HG03469 (cell line): ENCODE results near the gene HERPUD2.

Experiments
- ATAC-seq: cut with Tn5 transposase; IDR thresholded peaks from one replicate; pipeline ENCODE4 v1.9.1; 2021; ENCODE audit warnings: mild to moderate bottlenecking, moderate library complexity, moderate number of reproducible peaks; ENCODE audit not compliant: unreplicated experiment

Gene HERPUD2

GRCh38 chr7:35694784-35695472 is at the start of gene HERPUD2:
TSS of gene HERPUD2 (minus strand) at chr7:35695135. CDS start at chr7:35694330, 805 bp downstream.
- ATAC-seq: peak; percentile 86

DNA sequence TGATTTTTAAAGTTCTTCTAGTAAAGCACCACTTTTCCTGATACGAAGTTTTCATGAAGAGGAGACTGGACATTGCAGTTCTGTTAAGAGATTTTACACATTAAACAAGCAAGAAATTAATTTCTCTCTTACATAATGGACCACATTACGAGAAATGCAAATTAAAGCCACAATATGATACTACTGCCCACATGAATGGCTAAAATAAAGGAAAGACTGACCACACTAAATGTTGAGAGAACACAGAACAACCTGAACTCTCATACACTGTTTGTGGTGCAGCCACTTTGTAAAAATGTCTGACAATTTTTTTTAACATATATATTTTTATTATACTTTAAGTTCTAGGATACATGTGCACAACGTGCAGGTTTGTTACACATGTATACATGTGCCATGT is 44.0 kb upstream of the HERPUD2 start:
- no peak for ATAC-seq

- no peak for ATAC-seq
Observed at GRCh38 chr7:35736725-35737124, 41.8 kb upstream of the HERPUD2 start.

DNA sequence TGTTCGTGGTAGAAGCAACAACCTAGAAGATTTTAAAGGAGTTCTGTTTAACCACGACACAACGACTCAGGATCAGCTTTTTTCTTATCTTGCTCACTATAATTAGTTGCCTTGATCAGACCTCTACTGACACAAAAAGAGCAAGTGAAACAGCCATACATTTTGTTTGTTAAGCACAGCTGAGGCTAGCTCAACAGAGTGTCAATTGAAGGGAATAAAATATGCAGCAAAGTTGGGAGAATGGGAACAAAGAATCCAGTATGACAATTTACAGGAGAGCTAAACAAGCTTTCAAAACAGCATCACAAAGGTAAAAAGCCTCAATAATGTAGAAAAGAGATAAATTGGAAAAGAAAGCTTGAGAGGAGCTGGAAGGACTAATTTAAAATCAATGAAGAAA is 40.5 kb upstream of the HERPUD2 start:
- no peak for ATAC-seq

GRCh38 chr7:35734001-35734483 is 39.1 kb upstream of the HERPUD2 start:
- ATAC-seq: no peak

DNA sequence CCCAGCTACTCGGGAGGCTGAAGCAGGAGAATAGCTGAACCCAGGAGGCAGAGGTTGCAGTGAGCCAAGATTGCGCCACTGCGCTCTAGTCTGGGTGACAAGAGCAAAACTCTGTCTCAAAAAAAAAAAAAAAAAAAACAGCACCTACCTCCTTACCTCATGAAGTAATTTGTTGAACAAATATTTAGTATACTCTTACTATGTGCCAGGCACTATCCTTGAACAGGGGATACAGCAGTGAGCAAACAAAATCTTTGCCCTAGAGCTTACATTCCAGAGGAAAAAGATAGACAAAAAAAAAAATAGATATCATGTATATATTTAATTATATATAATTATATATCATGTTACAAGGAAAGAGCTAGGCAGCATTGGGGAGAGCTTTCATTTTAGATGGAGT is 36.4 kb upstream of the HERPUD2 start:
- ATAC-seq: no peak

DNA sequence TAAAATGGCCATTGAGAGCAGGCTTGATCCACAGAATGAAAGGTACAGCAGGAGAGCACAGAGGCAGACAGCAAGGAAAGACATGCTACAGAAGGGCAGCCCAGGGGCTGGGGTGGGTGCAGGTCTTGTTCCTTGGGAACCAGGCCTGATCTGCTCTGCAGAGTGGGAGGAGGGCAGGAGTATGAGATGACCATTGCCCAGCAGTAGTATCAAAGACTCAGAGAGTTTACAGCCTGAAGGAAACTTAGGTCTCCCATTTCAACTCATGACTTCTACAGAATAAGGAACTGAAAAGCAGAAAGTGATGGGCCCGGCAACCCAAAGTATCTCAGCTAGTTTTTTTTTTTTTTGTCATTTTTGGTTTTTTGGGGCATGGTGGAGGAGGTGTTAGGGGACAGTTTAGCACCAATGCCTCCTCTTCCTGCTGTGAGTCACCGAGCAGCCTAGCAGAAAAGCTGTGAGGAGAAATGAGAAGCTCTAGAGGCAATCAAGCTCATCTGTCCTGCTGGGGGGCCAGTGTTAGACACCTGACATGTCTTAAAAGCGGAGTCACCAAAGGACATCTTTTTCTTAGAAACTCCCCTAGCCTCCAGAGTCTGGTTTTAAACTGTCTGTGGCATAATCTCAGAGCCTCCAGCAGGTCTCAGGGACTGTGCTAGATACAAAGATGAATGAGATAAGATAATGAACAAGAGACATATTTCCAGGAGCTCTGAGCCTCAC is 34.3 kb upstream of the HERPUD2 start:
- peak; percentile 35 for ATAC-seq

DNA sequence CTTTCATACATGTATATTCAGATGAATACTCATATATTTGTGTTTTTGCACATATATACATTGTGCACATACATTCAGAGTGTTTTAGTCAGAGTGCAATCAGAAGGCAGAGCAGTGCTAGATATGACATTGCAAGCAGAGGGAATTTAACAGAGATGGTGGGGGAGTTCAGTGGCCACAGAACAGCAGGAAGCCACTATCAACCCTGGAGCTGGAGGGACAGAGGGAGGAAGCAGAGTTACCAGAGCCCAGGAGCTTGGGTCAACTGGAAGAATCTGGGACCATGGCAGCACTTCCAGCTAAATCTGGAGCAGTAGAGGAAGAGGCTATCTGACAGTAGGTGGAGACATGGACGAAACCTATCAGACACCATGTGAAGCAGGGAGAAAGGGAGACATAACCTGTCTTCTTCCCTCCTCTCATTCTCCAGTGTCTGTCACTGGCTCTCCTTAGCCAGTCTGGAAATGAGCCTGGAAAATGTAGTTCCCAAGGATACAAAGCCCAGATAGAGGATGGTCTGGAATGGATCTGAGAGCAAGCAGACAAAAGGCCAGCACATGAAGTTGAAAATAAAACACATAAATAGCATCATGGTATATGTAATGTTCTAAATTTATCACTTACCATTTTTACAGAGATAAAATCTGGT is 33.6 kb upstream of the HERPUD2 start:
- no peak for ATAC-seq

DNA sequence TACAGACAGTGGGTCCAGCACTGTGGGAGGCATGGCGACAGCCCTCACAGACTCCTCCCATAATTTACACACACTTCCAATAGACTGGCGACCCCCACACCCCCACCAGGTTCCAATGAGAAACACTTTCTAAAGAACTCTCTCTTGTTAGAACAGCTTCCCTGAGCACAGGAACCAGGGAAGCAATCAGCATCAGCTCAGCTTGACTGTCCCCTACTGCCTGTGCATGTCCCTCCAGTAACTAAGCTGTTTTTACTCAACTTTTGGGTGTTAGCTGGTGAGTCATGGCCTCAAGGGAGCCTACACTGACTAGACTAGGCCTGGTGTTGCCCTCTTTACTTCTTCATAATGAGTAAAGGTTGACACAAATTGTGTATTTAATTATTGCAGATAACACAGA is 32.6 kb upstream of the HERPUD2 start:
- peak; percentile 16 for ATAC-seq

DNA sequence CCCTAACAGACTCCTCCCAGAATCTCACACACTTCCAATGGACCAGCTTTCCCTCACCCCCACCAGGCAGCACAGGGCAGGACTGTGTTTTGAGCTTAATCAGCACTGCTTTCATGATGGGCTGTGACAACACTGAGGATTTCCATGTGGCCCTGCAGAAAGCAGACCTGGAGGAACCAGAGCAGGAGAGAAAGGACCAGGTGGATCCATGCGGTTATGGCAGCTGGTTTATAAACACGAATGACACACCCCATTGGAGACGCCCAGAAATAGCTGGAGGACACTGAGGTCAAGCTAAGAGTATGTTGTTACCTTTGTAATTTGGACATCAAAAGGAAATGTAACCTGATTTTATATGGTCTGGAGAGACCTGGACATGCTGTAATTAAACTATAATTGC is 31.7 kb upstream of the HERPUD2 start:
- no peak for ATAC-seq

DNA sequence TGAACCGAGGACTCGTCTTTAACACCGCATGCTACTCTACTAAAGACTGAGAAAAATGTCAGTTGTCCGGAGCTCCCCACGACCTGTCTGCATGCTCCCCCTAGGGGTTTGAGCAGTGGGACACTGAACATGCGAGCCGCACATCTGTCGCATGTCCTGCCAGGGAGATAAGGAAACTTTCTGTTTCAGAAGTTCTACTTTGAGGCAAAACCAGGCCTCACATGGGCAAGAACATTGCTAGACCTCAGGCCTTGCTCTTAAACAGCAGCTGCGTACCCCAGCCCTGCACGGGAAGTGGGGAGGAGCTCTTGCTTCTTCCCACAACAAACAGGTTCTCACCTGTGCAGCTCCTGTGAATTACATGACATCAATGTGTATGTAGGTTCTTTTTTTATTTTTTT is 30.3 kb upstream of the HERPUD2 start:
- peak; percentile 37 for ATAC-seq

DNA sequence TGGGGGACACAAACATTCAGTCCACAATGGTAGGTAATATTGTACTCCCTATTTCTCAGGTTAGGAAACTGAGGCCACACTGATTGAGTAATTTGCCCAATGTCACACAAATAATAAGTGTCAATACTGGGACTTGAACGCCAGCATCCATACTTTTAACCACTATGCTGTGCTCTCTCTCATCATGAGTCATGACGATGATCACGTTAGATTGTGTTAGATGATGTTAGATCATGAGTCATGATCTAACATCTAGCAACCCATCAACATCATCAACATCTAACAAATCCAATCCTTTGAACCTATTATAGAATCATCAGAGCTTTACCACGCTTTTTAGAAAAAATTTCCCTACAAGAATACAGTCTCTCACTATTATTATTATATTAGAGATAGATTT is 28.1 kb upstream of the HERPUD2 start:
- no peak for ATAC-seq

GRCh38 chr7:35722054-35722849 is 27.3 kb upstream of the HERPUD2 start:
- ATAC-seq: no peak

- no peak for ATAC-seq
Observed at GRCh38 chr7:35721288-35721687, 26.4 kb upstream of the HERPUD2 start.

DNA sequence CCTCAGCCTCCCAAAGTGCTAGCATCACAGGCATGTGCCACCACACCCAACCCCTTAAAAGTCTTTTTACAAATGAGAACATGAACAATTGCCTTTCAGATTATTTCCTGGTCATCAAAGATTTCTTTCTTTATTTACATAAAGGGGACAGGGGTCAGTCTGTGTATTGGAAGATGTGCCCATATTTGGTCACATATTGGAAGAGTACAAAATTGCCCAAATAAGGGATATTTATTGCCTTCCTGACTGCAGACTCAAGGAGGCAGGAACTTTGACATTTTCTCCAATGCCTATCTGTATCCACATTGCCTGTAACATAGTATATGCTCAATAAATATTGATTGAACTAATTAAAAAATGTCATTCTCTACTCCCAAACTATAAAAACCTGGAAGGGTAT is 25.9 kb upstream of the HERPUD2 start:
- ATAC-seq: no peak

DNA sequence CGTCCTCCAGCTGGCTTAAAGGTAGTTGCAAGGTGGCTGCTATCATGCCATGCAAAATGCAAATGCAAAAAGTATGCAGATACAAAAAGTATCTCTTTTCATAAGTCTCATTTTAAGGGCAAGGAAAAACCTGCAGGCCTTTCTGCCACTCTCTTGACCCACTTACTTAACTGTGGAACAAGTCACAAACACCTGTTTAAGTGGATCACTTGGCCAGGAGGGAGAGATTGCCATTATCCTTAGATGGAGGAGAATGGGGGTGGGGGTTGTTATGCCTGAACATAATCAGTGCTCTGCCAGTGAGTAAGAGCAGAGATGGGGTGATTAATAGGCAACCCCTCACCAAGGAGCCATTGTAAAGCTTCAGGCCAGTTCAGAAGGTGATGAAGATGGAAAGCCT is 25.1 kb upstream of the HERPUD2 start:
- no peak for ATAC-seq

DNA sequence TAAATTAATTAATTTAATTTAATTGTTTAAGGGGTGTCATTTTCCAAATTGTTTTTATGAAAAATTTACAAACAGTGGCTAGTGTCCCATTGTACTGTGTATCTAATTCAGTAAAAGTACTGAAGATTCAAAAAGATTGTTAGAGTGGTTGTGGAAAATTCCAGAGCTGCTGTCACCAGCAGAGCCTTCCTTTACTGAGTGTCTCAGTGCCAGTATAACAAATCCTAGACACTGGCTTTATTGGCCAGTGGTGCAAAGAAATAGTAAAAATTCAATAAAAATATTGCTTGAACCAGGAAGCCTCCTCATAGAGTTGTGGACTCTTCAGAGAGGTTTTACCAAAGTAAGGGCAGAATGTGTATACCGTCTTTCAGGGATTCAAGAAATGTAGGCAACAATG is 23.1 kb upstream of the HERPUD2 start:
- ATAC-seq: no peak

DNA sequence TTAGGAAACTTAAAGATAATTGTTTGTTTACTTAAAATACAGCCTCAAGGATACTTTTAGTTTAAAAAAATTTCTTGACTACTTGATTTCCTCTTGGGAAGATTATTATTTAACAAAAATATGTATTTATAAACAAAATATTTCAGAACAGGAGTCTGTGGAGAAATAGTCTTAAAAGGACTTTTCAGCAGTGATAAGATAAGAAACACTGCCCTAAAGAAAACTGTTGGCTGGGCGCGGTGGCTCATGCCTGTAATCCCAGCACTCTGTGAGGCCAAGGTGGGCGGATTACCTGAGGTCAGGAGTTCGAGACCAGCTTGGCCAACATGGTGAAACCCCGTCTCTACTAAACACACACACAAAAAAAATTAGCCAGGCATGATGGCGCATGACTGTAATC is 22.6 kb upstream of the HERPUD2 start:
- no peak for ATAC-seq

DNA sequence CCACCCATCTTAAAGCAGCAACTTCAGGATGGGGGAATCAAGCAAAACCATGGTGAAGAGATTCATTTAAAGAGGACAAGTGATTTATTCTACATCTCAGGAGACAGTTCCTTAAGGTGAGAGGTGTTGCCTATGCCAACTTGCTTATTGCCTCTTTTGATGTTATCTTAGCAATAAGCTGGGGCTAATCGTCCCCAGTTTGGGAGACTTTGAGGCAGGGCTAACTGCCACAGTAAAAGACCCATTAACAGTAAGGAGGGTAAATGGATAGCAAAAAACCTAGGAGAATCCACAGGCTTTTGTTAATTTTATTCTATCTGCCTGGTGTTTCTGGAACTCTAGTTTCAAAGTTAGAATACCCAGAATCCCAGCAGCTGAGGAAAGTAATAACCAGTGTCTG is 22.1 kb upstream of the HERPUD2 start:
- ATAC-seq: no peak

GRCh38 chr7:35716038-35716803 is 21.3 kb upstream of the HERPUD2 start:
- ATAC-seq: no peak
